Uterus (tissue), 4 donors: ENCODE results near the gene DGLUCY. TPM values are rescaled to one million over a fixed set of nuclear protein-coding genes. Genes with fewer than 3 reads are reported as not detected.

Experiments
- DNase-seq, 2 donors: peaks; one replicate each; pipeline ENCODE4 v3.0.0-alpha.2; 2019 to 2020
- H3K27ac ChIP-seq, 2 donors: fragments of 200-600 bp; sonication (generic); 1 replicate in 1 of 2; 2 replicates in 1 of 2; pipeline ENCODE4 v1.5.1; 2016 to 2018
- H3K27me3 ChIP-seq, 2 donors: fragments of 200-600 bp; sonication (generic); one replicate each; pipeline ENCODE4 v1.5.1; 2018 to 2019; ENCODE audit warnings: control low read depth in 1 of 2
- H3K36me3 ChIP-seq, 2 donors: fragments of 200-600 bp; sonication (generic); one replicate each; pipeline ENCODE4 v1.5.1; 2019; ENCODE audit warnings: control low read depth in 1 of 2
- H3K4me1 ChIP-seq, 2 donors: fragments of 200-600 bp; sonication (generic); one replicate each; pipeline ENCODE4 v1.5.1; 2018 to 2019; ENCODE audit warnings: control low read depth in 1 of 2
- H3K4me3 ChIP-seq, 2 donors: fragments of 200-600 bp; sonication (generic); 1 replicate in 1 of 2; 2 replicates in 1 of 2; pipeline ENCODE4 v1.5.1; 2018 to 2019; ENCODE audit warnings: mild to moderate bottlenecking in 1 of 2
- H3K9me3 ChIP-seq, 2 donors: fragments of 200-600 bp; sonication (generic); one replicate each; pipeline ENCODE4 v1.5.1; 2019; ENCODE audit warnings: control low read depth in 1 of 2
- POLR2A ChIP-seq, 2 donors: fragments of 450-650 bp; IDR thresholded peaks; one replicate each; pipeline ENCODE4 v1.6.1; 2016; ENCODE audit warnings: antibody characterized with exemption in 2 of 2, mild to moderate bottlenecking in 1 of 2, moderate library complexity in 1 of 2
- intact Hi-C: fragments of 100-400 bp; cut with DNase I; formaldehyde crosslinking; loops from one replicate; pipeline ENCODE4 v1.15.1; 2023; ENCODE audit warnings: low total_unique reads
- total RNA-seq, 4 donors: library from RNA; depleted of rRNA in 3 of 4; stranded (reverse); fragments of >200 nt in 3 of 4; gene quantifications; one replicate each; pipeline versions ENCODE4 v1.1.0 to v1.2.4, GENCODE V29; 2014 to 2023
- TF ChIP-seq, protein P1 (sequence below), 4 experiments: fragments of 200-600 bp in 2 of 4; fragments of 450-650 bp in 2 of 4; sonication (generic) in 2 of 4; IDR thresholded peaks; one replicate each; pipeline ENCODE4 v1.5.1; 2016 to 2019; ENCODE audit warnings: antibody characterized with exemption in 4 of 4, mild to moderate bottlenecking in 2 of 4, moderate library complexity in 1 of 4
- donor health status: DM: yes; HTN: yes; CAD: no.

Gene DGLUCY
- total RNA-seq, 4 donors from 2014 or later, result 14.7 to 81.5 (median 61.6) TPM

DNA sequence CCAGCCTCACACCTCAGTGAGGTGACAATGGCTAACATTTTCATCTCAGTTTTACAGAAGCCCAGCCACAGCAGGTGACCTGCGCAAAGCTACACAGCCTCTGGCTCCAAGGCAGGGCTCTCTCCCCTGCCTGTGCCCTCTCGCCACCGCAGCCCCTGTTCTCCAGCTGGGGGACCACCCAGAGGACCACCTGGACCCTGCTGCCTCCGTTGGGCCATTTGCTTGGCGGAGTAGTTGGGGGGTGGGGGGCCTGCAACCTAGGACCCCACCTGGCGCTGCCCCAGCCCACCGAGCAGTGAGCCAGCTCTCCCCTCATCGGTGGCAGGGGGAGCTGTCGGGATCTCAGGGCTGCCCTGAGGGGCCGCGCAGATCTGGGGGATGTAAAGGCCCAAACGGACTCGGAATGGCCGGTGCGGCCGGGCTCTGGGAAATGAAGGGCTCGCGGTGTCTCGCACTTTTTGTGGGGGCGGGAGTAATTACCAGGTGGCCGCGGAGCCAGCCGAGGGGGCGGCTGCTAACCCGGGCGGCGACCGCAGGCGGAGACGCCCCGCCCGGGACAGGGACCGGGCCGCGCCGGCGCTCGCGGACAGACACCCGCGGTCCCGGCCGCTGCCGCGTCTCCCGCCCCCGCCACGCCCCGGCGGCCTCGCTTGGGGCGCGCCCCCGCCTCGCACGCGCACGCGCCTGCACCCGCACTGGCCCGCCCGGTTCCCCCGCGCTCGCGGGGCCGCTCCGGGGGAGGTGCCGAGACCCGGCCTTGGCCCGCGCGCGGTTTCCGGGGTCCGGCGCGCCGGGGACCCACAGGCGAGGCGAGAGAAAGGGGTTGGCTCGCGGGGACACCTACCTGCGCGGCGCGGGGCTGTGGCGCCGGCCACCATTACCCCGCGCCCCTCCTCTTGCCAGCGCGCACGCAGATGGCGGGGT, 139.3 kb downstream of the DGLUCY start:
- intact Hi-C loops, result no loop called here
- H3K36me3 ChIP-seq, result no peaks in the 10 kb centered on the region
- peak in 1 of 2 donors; percentile 44 for DNase-seq
- no peaks in the 10 kb centered on the region for H3K27me3 ChIP-seq
- TF ChIP-seq, protein P1, sequence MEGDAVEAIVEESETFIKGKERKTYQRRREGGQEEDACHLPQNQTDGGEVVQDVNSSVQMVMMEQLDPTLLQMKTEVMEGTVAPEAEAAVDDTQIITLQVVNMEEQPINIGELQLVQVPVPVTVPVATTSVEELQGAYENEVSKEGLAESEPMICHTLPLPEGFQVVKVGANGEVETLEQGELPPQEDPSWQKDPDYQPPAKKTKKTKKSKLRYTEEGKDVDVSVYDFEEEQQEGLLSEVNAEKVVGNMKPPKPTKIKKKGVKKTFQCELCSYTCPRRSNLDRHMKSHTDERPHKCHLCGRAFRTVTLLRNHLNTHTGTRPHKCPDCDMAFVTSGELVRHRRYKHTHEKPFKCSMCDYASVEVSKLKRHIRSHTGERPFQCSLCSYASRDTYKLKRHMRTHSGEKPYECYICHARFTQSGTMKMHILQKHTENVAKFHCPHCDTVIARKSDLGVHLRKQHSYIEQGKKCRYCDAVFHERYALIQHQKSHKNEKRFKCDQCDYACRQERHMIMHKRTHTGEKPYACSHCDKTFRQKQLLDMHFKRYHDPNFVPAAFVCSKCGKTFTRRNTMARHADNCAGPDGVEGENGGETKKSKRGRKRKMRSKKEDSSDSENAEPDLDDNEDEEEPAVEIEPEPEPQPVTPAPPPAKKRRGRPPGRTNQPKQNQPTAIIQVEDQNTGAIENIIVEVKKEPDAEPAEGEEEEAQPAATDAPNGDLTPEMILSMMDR (IDR thresholded peaks at IDR 0.05), result no peak
- TF ChIP-seq POLR2A (IDR thresholded peaks at IDR 0.05), result no peak
- H3K9me3 ChIP-seq, result no peaks in the 10 kb centered on the region
- peak overlapping the region; percentile 43 to 60 for H3K27ac ChIP-seq
- peaks cover 0 to 12% of the 10 kb centered on the region in 2 donors for H3K4me1 ChIP-seq
- peak overlapping the region; percentile 50 to 54 for H3K4me3 ChIP-seq

GRCh38 chr14:91253795-91254323, 140.0 kb downstream of the DGLUCY start:
- Histone ChIP-seq H3K36me3 (no peaks in the 10 kb centered on the region), H3K27me3 (no peaks in the 10 kb centered on the region), H3K4me1 (peaks cover 0 to 12% of the 10 kb centered on the region in 2 donors), H3K4me3 (peak overlapping the region; percentile 50 to 54), H3K27ac (peak overlapping the region; percentile 43 to 60), H3K9me3 (no peaks in the 10 kb centered on the region)
- TF ChIP-seq POLR2A (IDR thresholded peaks at IDR 0.05), result no peak
- TF ChIP-seq, protein P1 (IDR thresholded peaks at IDR 0.05), result no peak
- intact Hi-C loops, result no loop called here
- no peak for DNase-seq

- TF ChIP-seq, protein P1 (IDR thresholded peaks at IDR 0.05), result no peak
- no peak for TF ChIP-seq POLR2A (IDR thresholded peaks at IDR 0.05)
- no peak overlapping the region for H3K4me3 ChIP-seq
- no peaks in the 10 kb centered on the region for H3K9me3 ChIP-seq
- no peak for DNase-seq
- peaks cover 0 to 12% of the 10 kb centered on the region in 2 donors for H3K4me1 ChIP-seq
- intact Hi-C loops, result no loop called here
- H3K27ac ChIP-seq, result no peak overlapping the region
- H3K27me3 ChIP-seq, result no peaks in the 10 kb centered on the region
- no peaks in the 10 kb centered on the region for H3K36me3 ChIP-seq
Measured at GRCh38 chr14:91254461-91254860, 140.6 kb downstream of the DGLUCY start.

- intact Hi-C loops, result no loop called here
- Histone ChIP-seq H3K4me1 (peaks cover 0 to 12% of the 10 kb centered on the region in 2 donors), H3K27ac (no peak overlapping the region)
Measured at GRCh38 chr14:91255026-91255695, 141.3 kb downstream of the DGLUCY start.

More at GRCh38 chr14:91255026-91255695, 141.3 kb downstream of the DGLUCY start:
- Histone ChIP-seq H3K4me3 (no peak overlapping the region), H3K9me3 (no peaks in the 10 kb centered on the region), H3K36me3 (no peaks in the 10 kb centered on the region), H3K27me3 (no peaks in the 10 kb centered on the region)
- no peak for DNase-seq
- TF ChIP-seq, protein P1 (IDR thresholded peaks at IDR 0.05), result no peak
- TF ChIP-seq POLR2A (IDR thresholded peaks at IDR 0.05), result no peak
